COR-L47 (cell line): Measurements from ENCODE around the gene SGSM2.

Source experiments
- DNase-seq: peaks from one replicate; lab custom pipeline; 2025; lab: John Stamatoyannopoulos, UW

SGSM2 gene

GRCh38 chr17:2336215-2336851 lies 968 bp upstream of the SGSM2 start, which contains the start of gene TSR1:
TSS of gene TSR1 (minus strand) at chr17:2336457. CDS start at chr17:2336427, 30 bp downstream.
- peak; percentile 76 for DNase-seq

- DNase-seq, result peak; percentile 9
Observed at GRCh38 chr17:2337544-2338314, 428 bp downstream of the SGSM2 start.

GRCh38 chr17:2338315-2338657 lies 985 bp downstream of the SGSM2 start:
- DNase-seq, result no peak

- no peak for DNase-seq
Observed at GRCh38 chr17:2343421-2343820, 6.1 kb downstream of the SGSM2 start.

- DNase-seq, result no peak
Observed at GRCh38 chr17:2344528-2344927, 7.2 kb downstream of the SGSM2 start.

GRCh38 chr17:2346475-2346874 lies 9.2 kb downstream of the SGSM2 start:
- DNase-seq, result no peak

GRCh38 chr17:2347805-2348685 lies 10.7 kb downstream of the SGSM2 start:
- DNase-seq, result peak; percentile 22

GRCh38 chr17:2351269-2351668 lies 14.0 kb downstream of the SGSM2 start:
- DNase-seq, result no peak

- DNase-seq, result no peak
Observed at GRCh38 chr17:2354311-2354710, 17.0 kb downstream of the SGSM2 start.

- DNase-seq, result no peak
Observed at GRCh38 chr17:2357237-2357636, 19.9 kb downstream of the SGSM2 start.

- no peak for DNase-seq
Observed at GRCh38 chr17:2357931-2358434, 20.7 kb downstream of the SGSM2 start.

- no peak for DNase-seq
Observed at GRCh38 chr17:2361010-2361760, 23.9 kb downstream of the SGSM2 start.

- DNase-seq, result no peak
Observed at GRCh38 chr17:2362016-2362415, 24.7 kb downstream of the SGSM2 start.

GRCh38 chr17:2362416-2362815 lies 25.1 kb downstream of the SGSM2 start:
- no peak for DNase-seq

- DNase-seq, result no peak
Observed at GRCh38 chr17:2362881-2363280, 25.6 kb downstream of the SGSM2 start.

GRCh38 chr17:2363318-2363717 lies 26.0 kb downstream of the SGSM2 start:
- DNase-seq, result no peak

GRCh38 chr17:2363851-2364762 lies 26.8 kb downstream of the SGSM2 start:
- DNase-seq, result no peak

- DNase-seq, result no peak
Observed at GRCh38 chr17:2364763-2365116, 27.4 kb downstream of the SGSM2 start.

GRCh38 chr17:2365132-2365531 lies 27.8 kb downstream of the SGSM2 start:
- DNase-seq, result no peak

GRCh38 chr17:2366747-2367494 lies 29.6 kb downstream of the SGSM2 start:
- no peak for DNase-seq
